KMS-11 (cell line): ENCODE measurements around the gene TRPV5.

ENCODE experiments used
- H2AFZ ChIP-seq: fragments of 200-600 bp; sonication (generic); 2 replicates; pipeline ENCODE4 v1.6.1; 2016; ENCODE audit warnings: antibody characterized with exemption, mixed run types, low read depth
- H3K27ac ChIP-seq: fragments of 200-600 bp; sonication (generic); 2 replicates; pipeline ENCODE4 v1.6.1; 2016; ENCODE audit warnings: mild to moderate bottlenecking, mixed run types
- H3K27me3 ChIP-seq: fragments of 200-600 bp; sonication (generic); 2 replicates; pipeline ENCODE4 v1.6.1; 2017; ENCODE audit warnings: mild to moderate bottlenecking, low read depth, mixed run types, moderate library complexity; ENCODE audit not compliant: insufficient read depth
- H3K36me3 ChIP-seq: fragments of 200-600 bp; sonication (generic); 2 replicates; pipeline ENCODE4 v1.6.1; 2017; ENCODE audit warnings: mild to moderate bottlenecking, mixed run types; ENCODE audit not compliant: insufficient read depth
- H3K4me1 ChIP-seq: fragments of 200-600 bp; sonication (generic); 2 replicates; pipeline ENCODE4 v1.6.1; 2016; ENCODE audit warnings: mild to moderate bottlenecking, low read depth, mixed run types; ENCODE audit not compliant: poor library complexity, severe bottlenecking
- H3K4me2 ChIP-seq: fragments of 200-600 bp; sonication (generic); 2 replicates; pipeline ENCODE4 v1.7.0; 2016; ENCODE audit warnings: mild to moderate bottlenecking, mixed run types
- H3K4me3 ChIP-seq: fragments of 200-600 bp; sonication (generic); IDR thresholded peaks from 2 replicates; pipeline ENCODE4 v1.6.1; 2017; ENCODE audit warnings: low read depth, low read length, mixed read lengths; ENCODE audit not compliant: insufficient read depth
- H3K79me2 ChIP-seq: fragments of 200-600 bp; sonication (generic); 2 replicates; pipeline ENCODE4 v1.6.1; 2016; ENCODE audit warnings: low read depth, mixed run types; ENCODE audit not compliant: insufficient read depth
- H3K9ac ChIP-seq: fragments of 200-600 bp; sonication (generic); 2 replicates; pipeline ENCODE4 v1.6.1; 2016; ENCODE audit warnings: mild to moderate bottlenecking, mixed run types
- H4K20me1 ChIP-seq: fragments of 200-600 bp; sonication (generic); 2 replicates; pipeline ENCODE4 v1.6.1; 2016; ENCODE audit warnings: mild to moderate bottlenecking, mixed run types; ENCODE audit not compliant: insufficient read depth
- CTCF ChIP-seq: fragments of 200-600 bp; sonication (generic); conservative IDR thresholded peaks from 2 replicates; pipeline ENCODE4 v1.6.1; 2017; ENCODE audit warnings: low read depth, mild to moderate bottlenecking, antibody characterized with exemption, low read length, moderate library complexity, mixed read lengths

The TRPV5 gene

GRCh38 chr7:142956951-142957623, 23.5 kb upstream of the TRPV5 start:
- Histone ChIP-seq H3K4me2 (no peak overlapping the region), H3K4me3 (no peak overlapping the region), H2AFZ (no peak overlapping the region), H3K9ac (no peak overlapping the region), H3K79me2 (no peaks in the 10 kb centered on the region), H3K4me1 (peaks cover 8% of the 10 kb centered on the region), H3K27ac (no peak overlapping the region), H3K36me3 (no peaks in the 10 kb centered on the region), H4K20me1 (no peaks in the 10 kb centered on the region), H3K27me3 (no peaks in the 10 kb centered on the region)
- no peak for TF ChIP-seq CTCF

- Histone ChIP-seq H3K27me3 (no peaks in the 10 kb centered on the region), H3K4me1 (peaks cover 5% of the 10 kb centered on the region), H3K4me2 (no peak overlapping the region), H3K27ac (no peak overlapping the region), H2AFZ (no peak overlapping the region), H4K20me1 (no peaks in the 10 kb centered on the region), H3K36me3 (no peaks in the 10 kb centered on the region), H3K79me2 (no peaks in the 10 kb centered on the region), H3K9ac (no peak overlapping the region), H3K4me3 (no peak overlapping the region)
- TF ChIP-seq CTCF, result no peak
Measured at GRCh38 chr7:142954680-142955268, 21.2 kb upstream of the TRPV5 start.

GRCh38 chr7:142950235-142950634, 16.7 kb upstream of the TRPV5 start:
- Histone ChIP-seq H3K27me3 (no peaks in the 10 kb centered on the region), H2AFZ (no peak overlapping the region), H3K9ac (no peak overlapping the region), H3K4me2 (no peak overlapping the region), H3K36me3 (no peaks in the 10 kb centered on the region), H3K79me2 (no peaks in the 10 kb centered on the region), H4K20me1 (no peaks in the 10 kb centered on the region), H3K4me3 (no peak overlapping the region), H3K27ac (no peak overlapping the region), H3K4me1 (peaks cover 5% of the 10 kb centered on the region)
- no peak for TF ChIP-seq CTCF

- Histone ChIP-seq H3K4me2 (no peak overlapping the region), H3K4me1 (no peaks in the 10 kb centered on the region), H3K9ac (no peak overlapping the region), H3K79me2 (no peaks in the 10 kb centered on the region), H4K20me1 (no peaks in the 10 kb centered on the region), H3K36me3 (no peaks in the 10 kb centered on the region), H2AFZ (no peak overlapping the region), H3K27me3 (no peaks in the 10 kb centered on the region), H3K27ac (no peak overlapping the region), H3K4me3 (no peak overlapping the region)
- no peak for TF ChIP-seq CTCF
Measured at GRCh38 chr7:142948603-142949002, 15.1 kb upstream of the TRPV5 start.
